AG08396 (cell line): Measurements from ENCODE around the gene ATF6.

Experiments used
- DNase-seq: peaks from one replicate; pipeline ENCODE4 v3.0.0; 2012; ENCODE audit warnings: low spot score, mixed read lengths

Gene ATF6

GRCh38 chr1:161834967-161835550 is 68.9 kb downstream of the ATF6 start:
- no peak for DNase-seq

GRCh38 chr1:161836018-161836417 is 69.9 kb downstream of the ATF6 start:
- no peak for DNase-seq

GRCh38 chr1:161838362-161838761 is 72.2 kb downstream of the ATF6 start:
- DNase-seq = no peak

- DNase-seq = no peak
Observed at GRCh38 chr1:161838885-161839284, 72.8 kb downstream of the ATF6 start.

- DNase-seq = no peak
Observed at GRCh38 chr1:161839591-161839990, 73.5 kb downstream of the ATF6 start.

- no peak for DNase-seq
Observed at GRCh38 chr1:161840363-161840762, 74.2 kb downstream of the ATF6 start.

- DNase-seq = no peak
Observed at GRCh38 chr1:161843156-161843555, 77.0 kb downstream of the ATF6 start.

GRCh38 chr1:161844696-161845095 is 78.6 kb downstream of the ATF6 start:
- DNase-seq = no peak

GRCh38 chr1:161848676-161849075 is 82.6 kb downstream of the ATF6 start:
- DNase-seq = no peak

- no peak for DNase-seq
Observed at GRCh38 chr1:161849518-161849917, 83.4 kb downstream of the ATF6 start.

- no peak for DNase-seq
Observed at GRCh38 chr1:161855260-161855659, 89.1 kb downstream of the ATF6 start.

GRCh38 chr1:161858271-161858670 is 92.2 kb downstream of the ATF6 start:
- DNase-seq = no peak

- DNase-seq = no peak
Observed at GRCh38 chr1:161863549-161863948, 97.4 kb downstream of the ATF6 start.

GRCh38 chr1:161864577-161864976 is 98.5 kb downstream of the ATF6 start:
- DNase-seq = no peak

GRCh38 chr1:161866241-161866640 is 100.1 kb downstream of the ATF6 start:
- no peak for DNase-seq

- no peak for DNase-seq
Observed at GRCh38 chr1:161868832-161869231, 102.7 kb downstream of the ATF6 start.

GRCh38 chr1:161869291-161869690 is 103.2 kb downstream of the ATF6 start:
- DNase-seq = no peak

- no peak for DNase-seq
Observed at GRCh38 chr1:161872506-161872905, 106.4 kb downstream of the ATF6 start.

- DNase-seq = no peak
Observed at GRCh38 chr1:161879261-161879660, 113.1 kb downstream of the ATF6 start.

GRCh38 chr1:161884475-161884874 is 118.4 kb downstream of the ATF6 start:
- no peak for DNase-seq

- peak; percentile 59 for DNase-seq
Observed at GRCh38 chr1:161885003-161885402, 118.9 kb downstream of the ATF6 start.

- no peak for DNase-seq
Observed at GRCh38 chr1:161885759-161886158, 119.6 kb downstream of the ATF6 start.

- DNase-seq = no peak
Observed at GRCh38 chr1:161886589-161886988, 120.5 kb downstream of the ATF6 start.

- no peak for DNase-seq
Observed at GRCh38 chr1:161887730-161888287, 121.7 kb downstream of the ATF6 start.
